GM18526 (cell line): Measurements from ENCODE around the gene TTC3.

Experiments
- POLR2A ChIP-seq: IDR thresholded peaks from 3 replicates; pipeline ENCODE4 v1.6.1; 2011; ENCODE audit not compliant: insufficient read length; ENCODE audit errors: extremely low read depth

The TTC3 gene

DNA sequence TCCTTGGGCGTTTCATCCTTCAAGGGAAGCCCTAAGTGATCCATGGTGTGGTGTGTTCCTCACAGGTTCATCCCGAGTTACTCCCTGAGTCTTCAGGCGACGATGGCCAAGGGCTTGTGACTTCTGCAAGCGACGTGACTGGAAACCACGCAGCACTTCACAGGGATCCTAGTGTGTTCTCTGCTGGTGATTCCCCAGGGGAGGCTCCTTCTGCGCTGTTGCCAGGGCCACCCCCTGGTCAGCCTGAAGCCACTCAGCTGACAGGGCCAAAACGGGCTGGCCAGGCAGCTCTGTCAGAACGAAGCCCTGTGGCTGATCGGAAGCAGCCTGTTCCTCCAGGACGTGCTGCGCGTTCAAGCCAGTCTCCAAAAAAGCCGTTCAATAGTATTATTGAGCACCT, 122.6 kb downstream of the TTC3 start:
- no peak for TF ChIP-seq POLR2A

GRCh38 chr21:37196847-37197246, 123.8 kb downstream of the TTC3 start:
- TF ChIP-seq POLR2A: no peak

- no peak for TF ChIP-seq POLR2A
Observed at GRCh38 chr21:37197746-37198145, 124.7 kb downstream of the TTC3 start.

GRCh38 chr21:37199057-37199924, 126.2 kb downstream of the TTC3 start:
- TF ChIP-seq POLR2A: no peak

DNA sequence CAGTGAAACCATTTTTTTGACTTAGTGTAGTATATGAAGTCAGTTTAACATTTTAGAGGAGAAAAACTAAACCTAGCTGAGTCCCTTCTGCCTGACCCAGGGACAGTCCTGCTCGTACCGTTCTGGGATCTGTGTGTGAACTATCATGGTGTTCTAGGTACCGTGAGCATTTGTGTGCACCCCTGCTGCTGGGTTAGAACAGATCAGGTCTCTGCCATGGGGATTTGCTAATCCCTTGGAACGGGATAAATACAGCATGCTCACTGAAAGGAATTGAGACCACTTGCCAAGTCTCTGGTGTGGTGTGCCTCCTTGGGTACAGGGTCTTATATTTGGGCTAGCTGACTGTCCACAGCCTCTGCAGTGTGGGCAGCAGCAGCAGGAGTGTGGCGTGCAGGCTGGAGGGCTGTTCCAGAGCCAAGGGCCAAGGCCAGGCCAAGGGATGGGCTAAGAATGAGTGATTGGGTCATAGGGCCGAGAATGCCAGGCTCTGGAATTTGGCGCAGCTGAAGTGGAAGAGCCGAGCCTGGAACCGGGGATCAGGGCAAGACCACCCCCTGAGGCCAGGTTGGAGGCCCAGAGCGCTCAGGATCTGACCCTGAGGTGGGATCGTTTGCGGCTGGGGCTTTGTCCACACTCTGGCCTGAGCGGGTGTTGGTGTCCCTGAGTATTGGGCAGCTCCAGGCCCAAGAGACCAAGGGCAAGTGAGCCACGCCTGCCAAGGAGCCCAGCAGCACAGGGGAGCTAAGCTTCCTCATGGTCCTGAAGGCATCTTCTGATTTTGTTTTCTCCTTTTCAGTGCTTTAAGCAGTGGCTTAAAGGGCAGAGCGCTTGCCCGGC, 127.8 kb downstream of the TTC3 start:
- no peak for TF ChIP-seq POLR2A

DNA sequence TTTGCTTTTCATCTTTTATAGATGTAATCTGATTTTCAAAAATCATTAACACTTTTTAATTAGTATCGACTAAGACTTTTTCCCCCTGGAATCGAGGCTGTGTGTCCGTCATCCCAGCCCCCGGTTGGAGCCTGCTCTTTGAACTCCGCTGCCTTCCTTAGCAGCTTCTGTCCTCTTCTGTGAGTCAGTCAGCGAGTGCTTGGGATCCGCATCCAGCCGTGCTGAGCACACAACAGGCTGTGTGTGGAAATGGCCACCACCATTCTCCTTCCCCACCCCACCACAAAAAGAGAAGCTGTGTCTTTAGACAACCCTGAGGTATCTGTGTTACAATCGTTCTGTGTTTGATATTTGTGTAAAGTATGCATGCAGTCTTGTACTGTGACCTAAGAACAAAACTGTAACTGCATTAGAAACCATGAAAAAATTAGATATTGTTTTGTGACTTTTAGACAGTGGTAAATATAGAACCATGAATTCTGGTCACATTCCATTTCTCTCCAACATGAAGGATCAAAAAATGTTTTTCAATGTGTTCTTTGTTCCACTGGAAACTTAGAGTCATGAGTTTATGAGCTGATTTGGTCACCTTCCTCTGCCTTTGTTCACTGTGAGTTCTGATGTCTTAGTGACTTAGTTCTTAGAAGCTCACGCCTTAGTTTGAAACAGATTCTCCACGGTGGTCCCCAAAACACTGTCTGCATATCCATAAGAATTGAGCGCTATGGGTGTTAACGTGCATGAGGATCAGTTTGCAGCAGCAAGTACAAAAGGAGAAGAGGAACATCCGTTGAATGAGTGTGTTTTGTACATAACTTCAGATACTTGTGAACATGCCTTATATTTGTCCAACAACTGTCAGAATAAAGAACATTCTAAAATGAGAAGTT, 129.4 kb downstream of the TTC3 start:
- no peak for TF ChIP-seq POLR2A

- TF ChIP-seq POLR2A: no peak
Observed at GRCh38 chr21:37204580-37204979, 131.5 kb downstream of the TTC3 start.

DNA sequence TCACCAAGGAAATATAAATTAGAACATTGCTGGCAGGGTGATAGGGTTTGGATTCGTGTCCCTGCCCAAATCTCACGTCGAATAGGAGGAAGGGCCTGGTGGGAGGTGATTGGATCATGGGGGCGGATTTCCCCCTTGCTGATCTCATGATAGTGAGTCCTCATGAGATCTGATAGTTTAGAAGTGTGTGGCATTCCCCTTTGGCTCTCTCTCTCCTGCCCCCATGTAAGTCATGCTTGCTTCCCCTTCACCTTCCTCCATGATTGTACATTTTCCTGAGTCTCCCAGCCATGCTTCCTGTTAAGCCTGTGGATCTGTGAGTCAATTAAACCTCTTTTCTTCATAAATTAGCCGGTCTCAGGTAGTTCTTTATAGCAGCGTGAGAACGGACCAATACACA, 133.4 kb downstream of the TTC3 start:
- TF ChIP-seq POLR2A: no peak

DNA sequence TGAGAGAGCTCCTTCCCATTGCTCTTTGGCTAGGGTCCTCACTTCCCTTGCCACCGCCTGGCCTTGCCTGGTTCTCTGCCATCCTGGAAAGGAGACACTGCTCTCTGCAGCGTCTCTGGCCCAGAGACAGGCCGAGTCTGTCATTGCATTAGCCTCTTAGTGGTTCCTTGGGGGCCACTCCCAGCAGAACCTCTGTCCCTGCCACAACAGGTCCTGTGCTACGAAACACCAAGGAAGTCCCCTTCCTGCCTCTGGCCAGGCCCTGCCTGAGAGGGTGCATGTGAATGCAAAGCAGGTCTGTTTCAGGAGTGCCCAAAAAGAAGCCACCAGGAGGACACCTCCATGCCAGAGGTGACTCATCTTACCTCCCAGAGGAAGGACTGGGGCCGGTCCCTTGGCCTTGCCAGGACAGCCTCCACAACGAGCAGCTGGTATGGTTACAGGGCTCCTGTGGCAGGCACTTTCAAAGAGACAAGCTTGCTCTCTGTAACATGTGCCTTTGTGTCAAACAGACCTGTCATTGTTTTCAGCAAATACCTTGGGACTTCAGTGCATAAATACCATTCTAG, 134.5 kb downstream of the TTC3 start:
- no peak for TF ChIP-seq POLR2A

DNA sequence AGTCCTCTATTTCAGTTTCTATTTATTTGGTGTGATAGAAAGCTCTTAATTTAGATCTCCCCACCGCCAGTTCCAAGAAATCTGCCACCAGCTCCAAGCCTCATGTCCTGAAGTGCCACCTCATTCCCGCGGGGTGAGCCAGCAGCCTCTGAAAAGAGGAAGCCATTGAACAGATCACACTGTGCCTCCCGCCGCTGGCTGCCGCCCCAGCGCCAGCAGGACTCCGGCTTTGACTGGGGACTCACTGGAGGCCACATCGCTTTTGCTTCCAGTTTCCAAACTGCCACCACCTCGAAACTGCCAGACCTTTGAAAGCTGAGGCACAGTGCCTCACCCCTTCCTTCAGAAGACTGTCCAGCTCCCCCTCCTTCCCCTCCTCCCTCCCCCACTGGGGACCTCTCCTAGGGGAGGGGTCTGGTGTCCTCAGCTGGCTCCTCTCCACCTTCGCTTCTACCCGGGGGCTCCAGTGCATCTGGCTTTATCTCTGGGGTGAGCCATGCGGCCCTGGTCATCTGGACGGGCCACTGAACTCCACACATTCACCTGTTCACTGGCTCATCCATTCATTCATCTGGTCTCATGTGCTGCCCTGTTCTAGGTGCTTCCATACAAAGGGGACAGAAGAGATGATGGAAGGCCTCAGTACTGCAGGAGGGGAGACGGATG, 135.1 kb downstream of the TTC3 start:
- TF ChIP-seq POLR2A: peak; percentile 46

DNA sequence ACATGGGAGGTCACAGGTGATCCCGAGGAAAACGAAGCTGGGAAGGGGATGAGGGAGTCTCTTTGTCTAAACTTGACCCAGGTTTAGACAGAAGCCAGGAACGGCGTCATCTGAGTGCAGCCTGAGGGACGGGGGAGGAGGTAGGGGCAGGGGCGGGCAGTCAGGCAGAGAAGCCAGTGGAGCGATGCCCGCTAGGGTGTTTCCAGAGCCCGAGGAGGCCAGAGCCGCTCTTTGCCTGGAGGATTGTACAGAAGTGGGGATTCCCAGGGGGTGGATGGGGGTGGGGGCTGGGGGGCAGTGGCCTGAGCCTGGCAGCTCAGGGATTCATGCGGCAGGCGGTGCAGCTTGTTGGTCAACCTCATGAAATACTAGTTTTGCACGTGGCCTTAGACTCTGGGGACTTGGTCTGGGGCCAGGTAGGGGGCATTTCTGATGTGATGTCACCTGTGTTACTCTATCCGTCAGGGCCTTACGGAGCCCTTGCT, 135.7 kb downstream of the TTC3 start:
- TF ChIP-seq POLR2A: peak; percentile 6

DNA sequence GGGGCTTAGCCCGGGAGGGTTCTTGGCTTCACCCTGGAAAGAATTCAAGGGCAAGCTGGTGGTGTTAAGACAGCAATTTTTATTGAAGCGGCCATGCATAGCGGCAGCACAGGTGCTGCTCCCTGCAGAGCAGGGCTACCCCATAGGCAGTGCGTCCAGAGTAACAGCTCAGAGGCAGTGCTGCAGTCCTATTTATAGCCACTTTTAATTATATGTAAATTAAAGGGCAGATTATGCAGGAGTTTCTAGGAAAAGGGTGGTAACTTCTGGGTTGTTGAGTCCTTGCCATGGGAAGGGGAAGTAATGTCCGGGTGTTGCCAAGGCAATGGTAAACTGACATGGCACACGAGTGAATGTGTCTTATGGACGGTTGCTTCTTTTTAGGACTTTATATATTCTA, 137.1 kb downstream of the TTC3 start:
- TF ChIP-seq POLR2A: no peak

GRCh38 chr21:37210799-37211198, 137.7 kb downstream of the TTC3 start:
- no peak for TF ChIP-seq POLR2A

- TF ChIP-seq POLR2A: no peak
Observed at GRCh38 chr21:37214952-37215351, 141.9 kb downstream of the TTC3 start.

DNA sequence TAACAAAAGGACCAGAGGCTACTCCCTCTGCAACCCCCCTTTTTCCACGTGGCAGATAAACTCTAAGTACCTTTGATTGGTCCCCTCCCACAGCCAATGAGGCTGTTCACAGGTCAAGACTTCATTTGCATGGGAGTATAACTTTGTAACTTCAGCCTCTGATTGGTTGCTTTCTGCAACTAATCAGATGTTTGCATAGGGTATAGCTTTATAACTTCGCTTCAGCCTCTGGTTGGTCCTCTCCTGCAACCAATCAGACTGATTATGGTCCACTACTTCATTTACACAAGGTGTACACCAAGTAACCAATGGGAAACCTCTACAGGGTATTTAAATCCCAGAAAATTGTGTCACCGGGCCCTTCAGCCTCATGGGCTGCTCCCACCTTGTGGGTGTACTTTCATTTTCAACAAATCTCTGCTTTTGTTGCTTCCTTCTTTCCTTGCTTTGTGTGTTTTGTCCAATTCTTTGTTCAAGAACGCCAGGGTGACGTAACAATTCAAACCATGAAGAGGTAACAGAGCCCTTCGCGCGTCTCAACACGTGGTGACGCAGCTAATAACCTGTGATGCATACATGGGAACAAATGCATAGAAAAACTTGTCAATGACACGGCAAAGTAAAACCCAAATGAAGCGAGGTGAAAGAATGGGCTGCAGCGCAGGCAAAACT, 146.8 kb downstream of the TTC3 start:
- no peak for TF ChIP-seq POLR2A
